Sigmoid colon (tissue), 7 donors: ENCODE measurements around the gene MCHR2. TPM values are rescaled to one million over a fixed set of nuclear protein-coding genes. Genes with fewer than 3 reads are reported as not detected.

ENCODE experiments used
- DNase-seq: peaks from one replicate; pipeline ENCODE4 v3.0.0-alpha.2; 2019
- H3K27ac ChIP-seq, 4 donors: fragments of 200-600 bp; sonication (generic); one replicate each; pipeline ENCODE4 v1.5.1; 2016 to 2019; ENCODE audit warnings: mild to moderate bottlenecking in 1 of 4
- H3K27me3 ChIP-seq, 3 donors: fragments of 200-600 bp; sonication (generic); one replicate each; pipeline ENCODE4 v1.5.1; 2019; ENCODE audit warnings: mild to moderate bottlenecking in 1 of 3
- H3K36me3 ChIP-seq, 4 donors: fragments of 200-600 bp; sonication (generic); one replicate each; pipeline ENCODE4 v1.5.1; 2016 to 2019
- H3K4me1 ChIP-seq, 4 donors: fragments of 200-600 bp; sonication (generic); one replicate each; pipeline ENCODE4 v1.5.1; 2017 to 2019
- H3K4me3 ChIP-seq, 4 donors: fragments of 200-600 bp; sonication (generic); one replicate each; pipeline ENCODE4 v1.5.1; 2017 to 2019; ENCODE audit warnings: mild to moderate bottlenecking in 2 of 4, moderate library complexity in 1 of 4
- H3K9me3 ChIP-seq, 4 donors: fragments of 200-600 bp in 3 of 4; sonication (generic) in 3 of 4; one replicate each; pipeline versions ENCODE4 v1.5.1 to v1.6.1; 2013 to 2019
- CTCF ChIP-seq, 4 experiments: fragments of 450-650 bp in 3 of 4; fragments of 200-600 bp in 1 of 4; IDR thresholded peaks; one replicate each; pipeline ENCODE4 v1.5.1; 2016 to 2019; ENCODE audit warnings: antibody characterized with exemption in 4 of 4, mild to moderate bottlenecking in 3 of 4, moderate library complexity in 2 of 4
- EP300 ChIP-seq, 4 donors: sonication (generic); formaldehyde crosslinking; IDR thresholded peaks; one replicate each; pipeline ENCODE4 v1.6.1; 2017; ENCODE audit warnings: antibody characterized with exemption in 4 of 4
- POLR2A ChIP-seq, 2 donors: fragments of 450-650 bp; IDR thresholded peaks; one replicate each; pipeline ENCODE4 v1.6.1; 2016; ENCODE audit warnings: antibody characterized with exemption in 2 of 2, mild to moderate bottlenecking in 2 of 2, moderate library complexity in 2 of 2
- POLR2AphosphoS5 ChIP-seq, 4 donors: sonication (generic); formaldehyde crosslinking; IDR thresholded peaks; one replicate each; pipeline ENCODE4 v1.6.1; 2017; ENCODE audit warnings: antibody characterized with exemption in 4 of 4
- WGBS, 2 donors: extraction: QIAGEN DNeasy Blood & Tissue Kit; methylation state at CpG; one replicate each; pipeline ENCODE4 v1.1.7; 2013; 5-methylcytosine and 5-hydroxymethylcytosine counted together
- intact Hi-C: fragments of 100-400 bp; cut with DNase I; formaldehyde crosslinking; loops from one replicate; pipeline ENCODE4 v1.15.1; 2023
- polyA plus RNA-seq, 3 donors: library from polyadenylated mRNA; stranded (reverse); fragments of 200-250 nt; gene quantifications; one replicate each; pipeline ENCODE4 v1.2.3, GENCODE V29; 2013
- total RNA-seq, 4 donors: library from RNA; depleted of rRNA; stranded (reverse); fragments of >200 nt; gene quantifications; one replicate each; pipeline ENCODE4 v1.1.0, GENCODE V29; 2016
- donor health status: healthy with polysubstance abuse.
- donor health status: Bipolar disorder and iron deficiency.
- donor health status: healthy.

MCHR2 gene
- total and polyA plus RNA-seq, 7 donors, result 0.33 to 0.36 TPM; not detected in 5

GRCh38 chr6:99912657-99913056, 81.4 kb downstream of the MCHR2 start:
- Histone ChIP-seq H3K27ac (no peak overlapping the region), H3K4me3 (no peak overlapping the region), H3K9me3 (no peaks in the 10 kb centered on the region), H3K4me1 (no peaks in the 10 kb centered on the region), H3K36me3 (no peaks in the 10 kb centered on the region), H3K27me3 (no peaks in the 10 kb centered on the region)
- intact Hi-C loops, result no loop called here
- 50 to 51% methylated on average over 4 of the region's 4 CpGs for WGBS, 2 donors
- TF ChIP-seq CTCF (IDR thresholded peaks at IDR 0.05), result no peak
- TF ChIP-seq POLR2AphosphoS5 (IDR thresholded peaks at IDR 0.05), result no peak
- TF ChIP-seq EP300 (IDR thresholded peaks at IDR 0.05), result no peak
- TF ChIP-seq POLR2A (IDR thresholded peaks at IDR 0.05), result no peak
- no peak for DNase-seq

GRCh38 chr6:99905209-99906106, 88.6 kb downstream of the MCHR2 start:
- 45 to 50% methylated on average over 4 of the region's 4 CpGs for WGBS, 2 donors

DNA sequence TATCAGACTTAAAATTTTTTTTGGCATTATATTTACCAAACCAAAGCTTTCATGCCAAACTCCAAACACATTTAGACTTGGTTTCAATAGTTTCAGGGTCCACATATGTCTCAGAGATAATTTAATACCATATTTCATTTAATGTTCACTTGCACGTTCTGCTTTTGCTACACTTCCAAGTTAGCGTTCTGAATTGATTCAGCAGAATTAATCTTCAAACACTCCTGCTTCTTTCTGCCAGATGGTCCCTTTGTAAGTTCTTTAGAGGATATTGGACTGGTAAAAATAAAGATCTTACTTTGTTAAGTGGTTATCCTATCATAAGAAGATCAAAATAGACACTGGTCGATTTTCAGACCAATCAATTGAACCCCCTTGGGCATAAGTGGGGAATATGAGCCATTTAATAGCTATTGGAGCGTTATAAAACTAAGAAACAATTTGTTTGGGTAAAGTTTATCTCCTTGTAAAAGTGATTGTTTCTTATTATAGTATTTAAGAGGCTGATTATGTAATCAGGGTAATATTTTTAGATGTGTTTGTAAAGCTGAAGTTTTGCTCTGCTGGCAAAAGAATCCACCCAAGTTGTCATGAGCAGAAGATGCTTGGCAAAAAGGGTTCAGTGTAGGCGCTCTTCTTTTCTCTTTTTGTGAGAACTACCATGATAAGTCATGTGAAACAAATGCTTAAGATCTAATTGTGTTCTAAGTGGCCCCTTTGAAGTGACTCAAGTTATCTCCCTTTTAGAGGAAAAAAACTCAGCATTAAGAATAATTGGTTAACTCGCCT, 92.2 kb downstream of the MCHR2 start:
- H3K9me3 ChIP-seq, result no peaks in the 10 kb centered on the region
- TF ChIP-seq CTCF (IDR thresholded peaks at IDR 0.05) (no peak), POLR2AphosphoS5 (IDR thresholded peaks at IDR 0.05) (no peak), EP300 (IDR thresholded peaks at IDR 0.05) (no peak), POLR2A (IDR thresholded peaks at IDR 0.05) (no peak)
- H3K27me3 ChIP-seq, result no peaks in the 10 kb centered on the region
- no peak for DNase-seq
- no peak overlapping the region for H3K27ac ChIP-seq
- intact Hi-C loops, result no loop called here
- H3K36me3 ChIP-seq, result no peaks in the 10 kb centered on the region
- WGBS, 2 donors, result 57 to 62% methylated on average over 6 of the region's 6 CpGs
- no peak overlapping the region for H3K4me3 ChIP-seq
- no peaks in the 10 kb centered on the region for H3K4me1 ChIP-seq

More at GRCh38 chr6:99905209-99906106, 88.6 kb downstream of the MCHR2 start:
- H3K36me3 ChIP-seq, result no peaks in the 10 kb centered on the region
- intact Hi-C loops, result no loop called here
- no peaks in the 10 kb centered on the region for H3K27me3 ChIP-seq
- no peak for DNase-seq
- H3K27ac ChIP-seq, result no peak overlapping the region
- H3K9me3 ChIP-seq, result no peaks in the 10 kb centered on the region
- H3K4me3 ChIP-seq, result no peak overlapping the region
- H3K4me1 ChIP-seq, result no peaks in the 10 kb centered on the region
- TF ChIP-seq CTCF (IDR thresholded peaks at IDR 0.05), result peak in 1 of 4 experiments; percentile 38
- no peak for TF ChIP-seq POLR2AphosphoS5 (IDR thresholded peaks at IDR 0.05)
- TF ChIP-seq EP300 (IDR thresholded peaks at IDR 0.05), result no peak
- no peak for TF ChIP-seq POLR2A (IDR thresholded peaks at IDR 0.05)

GRCh38 chr6:99894815-99895214, 99.2 kb downstream of the MCHR2 start:
- no peak for TF ChIP-seq EP300 (IDR thresholded peaks at IDR 0.05)
- no peak for TF ChIP-seq CTCF (IDR thresholded peaks at IDR 0.05)
- TF ChIP-seq POLR2AphosphoS5 (IDR thresholded peaks at IDR 0.05), result no peak
- no peak for TF ChIP-seq POLR2A (IDR thresholded peaks at IDR 0.05)
- Histone ChIP-seq H3K4me1 (no peaks in the 10 kb centered on the region), H3K36me3 (no peaks in the 10 kb centered on the region), H3K27me3 (no peaks in the 10 kb centered on the region), H3K27ac (no peak overlapping the region), H3K4me3 (no peak overlapping the region), H3K9me3 (no peaks in the 10 kb centered on the region)
- DNase-seq, result no peak
- intact Hi-C loops, result no loop called here
- WGBS, 2 donors, result 63 to 65% methylated on average over 3 of the region's 3 CpGs
